GM21529 (cell line): ENCODE data around the gene VPS51.
"Not testable (repeated sequence)": the region's sequence is repeated elsewhere in the genome, so short reads cannot be mapped to it uniquely, and the experiment has no call there.

Source experiments
- ATAC-seq: cut with Tn5 transposase; IDR thresholded peaks from one replicate; pipeline ENCODE4 v1.9.1; 2021; ENCODE audit not compliant: unreplicated experiment

The VPS51 gene

DNA sequence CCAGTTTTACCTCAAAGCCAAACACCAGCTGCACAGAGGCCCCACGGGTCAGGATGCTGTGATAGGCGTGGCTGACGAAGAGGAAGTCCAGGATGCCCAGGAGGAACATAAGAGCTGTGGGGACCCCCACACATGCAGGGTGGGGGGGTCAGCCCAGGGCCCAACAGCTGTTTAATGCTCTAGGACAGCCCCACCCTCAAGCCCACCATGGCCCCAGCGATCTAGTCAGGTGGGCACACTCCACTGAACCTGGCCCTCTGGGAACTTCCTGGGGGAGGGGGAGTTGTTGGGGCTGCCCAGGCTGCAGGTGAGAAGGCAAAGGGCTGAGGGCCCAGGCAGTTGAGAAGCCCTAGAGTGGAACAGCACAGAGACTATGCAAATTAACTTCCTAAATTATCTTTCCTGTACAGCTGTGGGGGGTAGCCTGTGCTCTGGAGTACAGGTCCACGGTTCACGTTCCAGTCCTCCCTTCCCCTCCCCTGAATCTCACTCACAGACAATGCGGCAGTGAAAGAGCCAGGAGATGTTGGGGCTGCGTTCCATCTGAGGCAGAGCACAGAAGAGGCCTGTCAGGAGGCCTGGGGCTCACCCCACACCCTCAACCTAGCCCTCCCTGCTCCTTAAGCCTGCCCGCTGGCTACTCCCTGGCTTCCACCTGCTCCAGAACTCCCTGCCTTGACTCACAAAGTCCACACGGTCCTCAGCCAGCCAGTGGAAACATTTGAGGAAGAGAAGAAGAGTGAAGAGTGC lies 36.4 kb downstream of the VPS51 start:
- peak; percentile 39 for ATAC-seq

DNA sequence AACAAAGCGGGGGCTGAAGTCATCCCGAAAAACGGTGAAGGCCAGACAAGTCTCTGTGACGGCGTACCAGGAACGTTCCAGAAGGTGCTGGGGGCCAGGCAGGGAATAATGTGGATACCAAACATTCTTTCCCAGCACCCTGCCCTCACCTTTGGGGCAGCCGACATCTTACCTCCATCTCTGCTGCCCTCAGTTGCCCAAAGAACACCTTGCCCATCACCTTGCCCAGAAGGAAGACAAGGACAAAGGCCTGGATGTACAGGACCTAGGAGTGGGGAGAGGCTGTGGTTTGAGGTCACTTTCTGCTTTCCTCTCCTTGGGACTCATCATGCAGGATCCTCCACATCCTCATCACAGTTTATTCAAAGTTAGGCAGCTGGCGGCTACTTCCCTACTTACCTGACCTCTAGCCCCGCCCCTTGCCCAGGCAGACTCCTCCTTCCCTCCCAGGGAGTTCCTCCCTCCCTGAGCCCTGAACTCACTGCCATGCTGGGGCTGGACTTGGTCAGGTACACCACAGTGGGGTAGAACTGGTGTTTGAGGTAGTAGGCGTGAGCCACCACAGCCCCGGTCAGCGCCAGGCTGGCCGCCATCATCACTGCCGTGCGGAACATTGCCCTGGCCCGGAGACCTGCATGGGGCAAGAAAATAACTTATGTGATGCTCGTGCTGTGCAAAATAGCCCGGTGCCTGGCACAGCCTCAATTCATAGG lies 37.1 kb downstream of the VPS51 start:
- ATAC-seq: no peak

DNA sequence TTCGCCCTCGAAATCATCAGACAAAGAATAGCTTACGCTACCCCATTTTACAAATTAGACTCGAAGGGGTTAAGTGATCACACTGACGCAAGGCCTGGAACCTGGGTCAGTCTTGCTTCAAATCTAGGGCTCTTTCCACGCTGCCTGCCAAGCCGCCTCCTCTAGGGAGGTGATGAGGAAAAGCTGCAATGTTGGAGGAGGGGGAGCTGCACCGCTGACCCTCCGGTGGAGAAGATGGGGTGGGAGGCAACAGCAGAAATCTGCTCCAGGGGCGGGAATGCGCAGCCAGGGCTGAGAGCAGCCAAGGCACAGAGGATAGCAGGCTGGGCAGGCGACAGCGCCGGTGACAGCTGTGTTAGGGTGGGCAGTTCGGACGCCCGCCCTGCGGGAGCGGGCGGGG lies 37.7 kb downstream of the VPS51 start:
- ATAC-seq: no peak

DNA sequence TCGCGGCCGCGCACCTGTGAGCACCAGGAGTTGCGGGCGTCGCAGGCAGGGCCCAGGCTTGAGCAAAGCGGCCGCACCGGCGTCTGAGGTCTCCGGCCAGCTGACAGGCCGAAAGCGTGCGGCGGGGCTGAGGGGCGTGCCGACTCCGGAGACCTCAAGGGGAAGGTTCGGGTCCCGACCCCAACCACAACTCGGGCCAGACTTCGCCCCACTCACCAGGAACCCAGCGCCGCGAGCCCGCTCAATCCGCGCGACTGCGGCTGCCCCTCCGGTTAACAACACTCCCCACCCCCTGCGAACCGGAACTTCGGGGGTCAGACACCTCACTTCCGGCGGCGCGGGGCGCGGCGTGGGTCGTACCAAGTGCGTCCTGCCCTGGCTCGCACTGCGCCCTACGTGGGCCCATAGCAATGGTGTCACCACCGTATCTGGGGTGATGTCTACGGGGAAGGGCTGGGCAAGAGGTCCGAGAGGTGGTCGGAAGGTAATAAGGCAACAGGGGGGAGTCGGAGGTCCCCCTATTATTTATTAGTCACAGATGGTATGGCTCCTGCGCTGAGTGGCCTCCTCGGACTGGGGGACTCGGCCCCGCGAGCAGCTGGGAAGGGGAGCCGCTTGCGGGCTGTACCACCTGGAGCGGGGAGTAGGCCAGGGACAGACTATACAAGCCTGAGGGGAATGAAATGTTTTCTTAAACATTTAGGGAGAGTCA lies 38.4 kb downstream of the VPS51 start, which contains the start of gene SYVN1:
Gene SYVN1 (minus strand): TSS at position 280 of the 712 bp plus-strand sequence. CDS start 918 bp downstream, outside the sequence.
- peak; percentile 49 for ATAC-seq

DNA sequence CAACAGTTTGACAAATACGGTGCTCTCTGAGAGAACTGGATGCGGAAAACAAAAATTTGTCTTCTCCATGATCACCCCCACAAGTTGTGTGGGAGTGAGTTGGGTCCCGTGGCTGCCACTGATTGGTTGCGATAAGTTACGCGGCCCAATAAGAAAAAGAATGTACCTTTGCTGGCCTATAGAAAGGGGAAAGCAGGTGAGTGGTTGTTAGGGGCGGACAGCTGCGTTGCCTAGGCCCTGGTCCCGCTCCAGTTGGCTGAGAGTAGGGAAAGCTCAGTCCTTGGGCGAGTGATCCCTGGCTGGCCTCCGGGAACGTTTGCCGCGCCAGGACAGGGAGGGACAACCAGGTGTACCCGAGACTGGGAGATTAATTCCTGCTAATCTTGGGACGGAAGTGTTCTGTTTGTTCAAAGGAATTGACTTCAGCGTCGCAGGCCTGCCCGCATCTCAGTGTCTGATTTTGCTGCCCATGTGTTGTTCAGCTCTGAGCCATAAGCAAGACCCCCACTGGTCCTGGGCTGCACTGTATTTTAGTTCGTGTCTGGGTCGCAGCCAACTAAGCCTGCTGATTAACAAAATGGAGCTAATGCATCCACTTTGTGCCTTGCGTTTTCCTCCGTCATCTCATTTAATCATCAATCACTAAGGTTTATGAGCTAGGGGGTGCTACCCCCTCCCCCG lies 39.1 kb downstream of the VPS51 start:
- peak; percentile 66 for ATAC-seq

DNA sequence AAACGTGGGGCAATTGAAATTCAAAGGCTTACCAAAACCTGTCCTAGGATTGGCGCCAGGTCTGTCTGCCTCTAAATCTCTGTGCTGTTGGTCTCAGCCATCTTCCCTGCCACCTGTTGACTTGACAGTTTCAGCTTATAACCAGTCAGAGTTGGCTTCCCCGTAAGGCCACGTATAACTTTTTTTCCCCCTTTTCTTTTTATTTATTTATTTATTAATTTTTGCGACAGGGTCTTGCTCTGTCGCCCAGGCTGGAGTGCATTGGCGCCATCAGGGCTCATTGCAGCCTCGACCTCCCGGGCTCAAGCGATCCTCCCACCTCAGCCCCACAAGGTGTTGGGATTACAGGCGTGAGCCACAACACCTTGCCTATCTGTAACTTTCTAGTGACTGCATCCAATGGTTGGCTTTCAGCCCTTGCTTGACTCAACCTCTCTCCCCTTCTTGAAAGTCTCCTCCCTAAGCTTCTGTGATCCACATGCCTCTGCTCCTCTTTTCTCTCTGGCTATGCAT lies 39.7 kb downstream of the VPS51 start:
- no peak for ATAC-seq

DNA sequence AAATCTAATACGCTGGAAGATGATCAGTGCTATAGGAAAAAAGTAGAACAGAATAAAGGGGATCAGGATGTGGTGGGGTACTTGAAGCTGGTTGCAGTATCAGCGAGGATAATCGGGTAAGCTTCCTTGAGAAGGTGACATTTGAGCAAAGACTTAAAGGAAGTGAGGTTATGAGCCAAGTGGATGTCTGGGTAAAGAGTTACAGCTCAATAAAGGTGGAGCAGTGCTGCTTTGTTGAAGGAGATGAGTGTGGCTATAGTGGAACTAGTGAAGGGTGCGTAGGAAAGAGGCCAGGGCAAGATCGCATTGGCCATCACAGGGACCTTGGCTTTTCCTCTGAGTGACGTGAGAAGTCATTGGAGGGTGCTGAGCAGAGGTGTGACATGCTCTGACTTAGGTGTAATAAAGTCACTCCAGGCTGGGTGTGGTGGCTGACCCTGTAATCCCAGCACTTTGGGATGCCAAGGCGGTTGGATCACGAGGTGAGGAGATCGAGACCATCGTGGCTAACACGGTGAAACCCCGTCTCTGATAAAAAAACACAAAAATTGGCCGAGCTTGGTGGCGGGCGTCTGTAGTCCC lies 40.6 kb downstream of the VPS51 start:
- no peak for ATAC-seq

DNA sequence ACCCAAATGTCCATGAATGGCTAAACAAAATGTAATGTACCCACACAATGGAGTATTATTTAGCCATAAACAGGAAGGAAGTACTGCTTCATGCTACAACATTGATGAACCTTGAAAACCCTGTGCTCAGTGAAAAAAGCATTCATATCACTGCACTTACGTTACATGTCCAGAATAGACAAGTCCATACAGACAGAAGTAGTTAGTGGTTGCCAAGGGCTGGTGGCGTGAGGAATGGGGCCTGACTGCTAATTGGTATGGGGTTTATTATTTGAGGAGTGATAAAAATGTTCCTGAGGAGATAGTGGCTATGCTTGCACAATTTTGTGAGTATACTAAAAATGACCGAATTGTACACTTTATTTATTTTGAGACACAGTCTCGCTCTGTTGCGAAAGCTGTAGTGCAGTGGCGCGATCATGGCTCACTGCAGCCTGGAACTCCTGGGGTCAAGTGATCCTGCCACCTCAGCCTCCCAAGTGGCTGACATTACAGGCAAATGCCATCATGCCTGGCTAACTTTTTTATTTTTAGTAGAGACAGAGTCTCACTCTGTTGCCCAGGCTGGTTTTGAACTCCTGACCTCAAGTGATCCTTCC lies 46.0 kb downstream of the VPS51 start:
- no peak for ATAC-seq

DNA sequence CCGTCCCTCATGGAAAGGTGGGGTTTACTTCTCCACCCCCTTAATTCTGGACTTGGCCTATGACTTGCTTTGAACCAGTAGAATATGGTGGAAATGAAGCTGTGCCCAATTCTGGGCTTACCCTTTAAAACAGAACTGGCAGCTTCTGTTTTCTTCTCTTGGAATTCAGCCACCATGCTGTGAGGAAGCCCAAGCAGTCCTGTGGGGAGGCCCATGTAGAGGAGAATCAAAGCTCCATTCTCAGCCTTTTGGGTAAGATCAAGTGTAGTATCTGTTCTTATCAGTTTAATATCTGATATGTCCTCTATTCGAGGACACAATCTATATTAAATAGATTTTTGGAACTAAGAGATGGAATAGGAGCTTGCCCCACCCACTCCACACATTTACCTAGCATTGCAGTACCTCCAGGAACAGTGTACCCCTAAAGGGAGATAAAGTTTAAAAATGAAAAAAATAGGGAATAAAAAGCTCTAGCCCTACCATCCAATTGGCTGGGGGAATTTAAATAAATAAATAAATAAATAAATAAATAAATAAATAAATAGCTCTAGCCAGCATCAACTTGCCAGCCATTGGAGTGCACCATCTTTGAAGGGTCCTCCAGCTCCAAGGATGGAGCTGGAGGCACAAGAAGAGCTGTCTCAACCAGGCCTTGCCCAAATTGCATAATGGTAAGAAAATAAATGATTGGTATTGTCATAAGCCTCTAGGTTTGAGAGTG lies 51.5 kb downstream of the VPS51 start:
- no peak for ATAC-seq

DNA sequence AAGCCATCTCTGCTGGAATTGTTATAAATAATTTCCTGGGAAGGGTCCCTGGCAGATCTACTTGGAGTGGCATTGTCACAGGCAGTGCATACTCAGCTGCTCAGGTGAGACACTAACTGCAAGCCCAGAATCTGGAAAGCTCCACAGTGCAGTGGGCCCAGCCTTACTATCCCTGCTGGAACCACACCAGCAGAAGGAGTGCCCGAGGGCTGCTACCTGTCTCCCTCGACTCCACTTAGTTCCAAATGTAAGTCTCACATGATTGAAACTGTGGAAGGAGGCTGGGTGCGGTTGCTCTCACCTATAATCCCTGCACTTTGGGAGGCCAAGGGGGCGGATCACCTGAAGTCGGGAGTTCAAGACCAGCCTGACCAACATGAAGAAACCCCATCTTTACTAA lies 52.6 kb downstream of the VPS51 start:
- no peak for ATAC-seq

DNA sequence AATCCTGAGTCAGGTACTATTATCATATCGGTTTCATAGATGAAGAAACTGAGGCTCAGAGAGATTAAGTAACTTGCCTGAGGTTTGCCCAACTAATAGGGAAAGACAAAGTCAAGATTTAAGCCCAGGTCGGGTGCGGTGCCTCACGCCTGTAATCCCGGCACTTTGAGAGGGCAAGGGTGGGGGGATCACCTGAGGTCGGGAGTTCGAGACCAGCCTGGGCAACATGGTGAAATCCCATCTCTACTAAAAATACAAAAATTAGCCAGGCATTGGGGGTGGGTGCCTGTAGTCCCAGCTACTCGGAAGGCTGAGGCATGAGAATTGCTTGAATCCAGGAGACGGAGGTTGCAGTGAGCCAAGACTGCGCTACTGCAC lies 54.1 kb downstream of the VPS51 start:
- ATAC-seq: not testable (repeated sequence)

DNA sequence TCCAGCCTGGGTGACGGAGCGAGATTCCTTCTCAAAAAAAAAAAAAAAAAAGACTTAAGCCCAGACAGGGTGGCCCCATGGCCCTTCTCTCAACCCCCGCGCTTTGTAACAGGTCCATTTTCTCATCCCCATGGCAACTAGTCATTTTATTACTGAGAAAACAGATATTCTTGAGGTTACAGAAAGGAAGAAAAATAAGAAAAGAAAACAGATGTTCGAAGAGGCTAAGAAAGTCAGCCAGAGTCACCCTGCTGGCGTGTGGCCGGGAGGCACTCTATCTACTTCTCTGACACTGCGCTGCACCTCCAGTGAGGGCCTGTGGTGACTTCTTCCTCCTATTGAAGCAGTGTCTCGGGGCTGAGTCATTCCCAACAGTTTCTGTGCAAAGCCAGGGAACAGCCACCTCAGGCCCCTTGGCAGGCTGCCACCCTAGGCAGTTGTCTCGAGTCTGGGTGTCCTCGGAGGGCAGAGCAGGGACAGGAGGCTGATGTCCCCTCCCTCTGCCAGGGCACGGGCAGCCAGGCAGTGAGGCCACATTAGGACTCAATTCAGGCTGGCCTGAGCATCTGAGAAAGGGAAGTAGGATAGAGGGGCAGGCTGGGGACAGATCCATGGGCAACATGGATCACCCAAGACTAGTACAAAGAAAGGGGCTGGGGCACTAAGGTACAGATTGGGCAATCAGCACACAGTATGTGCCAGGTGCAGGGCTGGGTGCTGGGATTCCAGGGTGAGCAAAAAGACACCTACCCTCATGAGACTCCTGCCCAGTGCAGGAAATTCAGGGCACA lies 54.7 kb downstream of the VPS51 start:
- ATAC-seq: no peak

DNA sequence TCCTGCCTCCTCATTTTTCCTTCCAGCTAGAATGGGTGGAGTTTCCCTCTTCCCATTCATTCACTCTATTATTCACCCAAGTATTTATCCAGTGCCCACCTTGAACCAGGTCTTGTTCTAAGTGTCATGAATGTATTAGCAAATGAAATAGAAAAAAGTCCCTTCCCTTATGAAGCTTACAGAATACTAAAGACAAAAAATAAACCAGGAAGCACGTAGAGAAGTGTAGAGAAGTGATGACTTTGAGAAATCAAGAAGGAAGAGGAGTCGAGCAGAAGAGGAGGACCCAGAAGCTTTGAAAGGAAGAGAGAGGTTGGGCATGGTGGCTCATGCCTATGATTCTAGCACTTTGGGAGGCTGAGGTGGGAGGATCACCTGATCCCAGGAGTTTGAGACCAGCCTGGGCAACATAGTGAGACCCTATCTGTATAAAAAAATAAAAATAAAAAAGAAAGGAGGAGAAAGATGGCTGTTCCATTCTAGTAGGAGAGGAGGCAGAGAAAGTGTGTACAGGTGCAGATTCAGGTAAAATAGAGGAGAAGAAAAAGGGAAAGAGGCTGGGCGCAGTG lies 55.4 kb downstream of the VPS51 start:
- no peak for ATAC-seq

DNA sequence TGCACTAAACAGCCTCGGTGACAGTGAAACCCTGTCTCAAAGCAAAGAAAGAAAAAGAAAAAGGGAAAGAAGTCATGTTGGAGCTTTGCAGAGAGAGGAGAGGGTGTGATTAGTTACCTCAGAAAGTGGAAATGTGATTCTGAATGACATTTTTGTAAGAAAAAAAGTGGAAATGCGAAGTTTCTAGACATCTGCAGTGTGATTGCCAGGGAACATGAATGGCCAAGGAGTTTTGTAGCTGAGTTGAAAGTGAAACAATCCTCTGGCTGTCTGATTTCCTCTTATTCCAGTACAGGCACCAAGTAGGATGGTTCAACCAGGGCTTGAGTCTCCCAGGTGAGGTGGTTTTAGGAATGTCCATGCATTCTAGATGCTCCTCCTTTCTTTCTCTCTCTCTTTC lies 56.1 kb downstream of the VPS51 start:
- ATAC-seq: no peak

DNA sequence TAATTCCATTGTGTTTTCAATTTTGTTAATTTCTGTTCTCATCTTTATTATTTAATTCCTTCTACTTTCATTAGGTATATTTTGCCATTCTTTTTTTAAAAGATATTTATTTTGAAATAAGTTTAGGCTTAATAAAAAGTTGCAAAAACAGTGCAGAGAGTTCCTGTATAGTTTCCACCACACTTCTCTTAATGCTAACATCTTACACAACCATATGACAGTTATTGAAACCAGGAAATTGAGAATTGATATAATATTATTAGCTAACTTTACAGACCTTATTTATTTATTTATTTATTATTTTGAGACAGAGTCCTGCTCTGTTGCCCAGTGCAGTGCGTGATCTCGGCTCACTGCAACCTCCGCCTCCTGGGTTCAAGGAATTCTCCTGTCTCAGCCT lies 60.2 kb downstream of the VPS51 start:
- no peak for ATAC-seq

DNA sequence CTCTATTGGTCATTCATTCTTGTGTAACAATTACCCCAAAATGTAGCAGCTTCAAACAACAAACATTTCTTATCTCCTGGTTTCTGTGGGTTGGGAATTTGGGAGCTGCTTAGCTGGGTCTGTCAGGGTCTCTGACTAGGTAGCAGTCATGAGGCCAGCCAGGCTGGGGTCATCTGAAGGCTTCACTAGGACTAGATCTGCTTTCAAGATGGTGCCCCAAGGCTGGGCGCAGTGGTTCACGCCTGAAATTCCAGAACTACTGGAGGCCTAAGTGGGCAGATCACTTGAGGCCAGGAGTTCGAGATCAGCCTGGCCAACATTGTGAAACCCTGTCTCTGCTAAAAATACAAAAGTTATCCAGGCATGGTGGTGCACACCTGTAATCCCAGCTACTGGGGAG lies 60.9 kb downstream of the VPS51 start:
- no peak for ATAC-seq

DNA sequence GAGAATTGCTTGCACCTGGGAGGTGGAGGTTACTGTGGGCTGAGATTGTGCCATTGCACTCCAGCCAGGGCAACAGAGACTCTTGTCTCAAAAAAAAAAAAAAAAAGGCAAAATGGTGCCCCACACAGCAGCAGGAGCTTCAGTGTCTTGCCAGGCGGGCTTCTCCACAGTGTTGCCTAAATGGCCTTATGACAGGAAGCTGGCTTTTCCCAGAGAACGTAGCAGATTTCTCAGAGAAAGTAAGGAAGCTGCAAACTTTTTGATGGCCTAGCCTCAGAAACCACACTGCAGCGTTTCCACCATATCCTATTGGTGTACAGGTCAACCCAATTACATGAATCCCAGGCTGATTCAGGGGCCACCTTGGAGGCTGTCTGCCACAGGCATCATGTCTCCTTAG lies 61.3 kb downstream of the VPS51 start:
- ATAC-seq: no peak

DNA sequence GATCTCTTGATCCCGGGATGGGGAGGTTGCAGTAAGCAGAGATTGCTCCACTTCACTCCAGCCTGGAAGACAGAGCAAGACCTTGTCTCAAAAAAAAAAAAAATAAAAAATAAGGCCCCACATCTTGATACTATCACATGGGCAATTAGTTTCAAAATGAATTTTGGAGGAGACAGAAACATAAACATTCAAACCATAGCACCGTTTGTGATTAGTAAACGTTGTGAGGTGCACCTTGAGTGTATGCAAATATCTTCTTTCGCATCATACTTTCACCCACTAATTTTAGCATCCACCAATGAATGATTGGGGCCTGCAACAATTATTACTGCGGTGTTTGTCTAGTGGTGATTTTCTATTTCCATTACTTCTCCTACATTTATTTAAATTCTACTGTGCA lies 63.0 kb downstream of the VPS51 start:
- peak; percentile 81 for ATAC-seq

DNA sequence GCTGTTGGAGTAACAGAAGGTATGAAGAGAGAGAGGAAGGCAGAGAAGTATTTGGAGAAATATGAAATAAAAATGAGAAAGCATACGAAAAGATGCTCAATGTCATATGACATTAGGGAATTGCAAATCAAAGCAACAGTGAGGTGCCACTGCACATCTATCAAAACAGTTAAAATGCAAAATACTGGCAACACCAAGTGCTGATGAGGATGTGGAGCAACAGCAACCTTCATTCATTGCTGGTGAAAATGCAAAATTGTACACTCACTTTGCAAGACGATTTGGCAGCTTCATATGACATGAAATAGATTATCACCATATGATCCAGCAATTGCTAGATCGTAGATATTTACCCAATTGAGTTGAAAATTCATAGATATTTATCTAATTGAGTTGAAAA lies 64.6 kb downstream of the VPS51 start:
- ATAC-seq: no peak
